Astrocyte (in vitro differentiated cells and primary cell): ENCODE data around the gene RAD51.

ENCODE experiments used
- CTCF ChIP-seq: IDR thresholded peaks from 2 replicates; pipeline ENCODE4 v1.5.1; 2011; ENCODE audit warnings: low read depth, mild to moderate bottlenecking, inconsistent platforms, low read length, moderate library complexity; ENCODE audit not compliant: insufficient read depth
- EZH2 ChIP-seq: IDR thresholded peaks from 2 replicates; pipeline ENCODE4 v1.6.1; 2012; ENCODE audit warnings: mild to moderate bottlenecking, low read length, inconsistent platforms; ENCODE audit not compliant: insufficient read depth

GRCh38 chr15:40766194-40766815 lies 71.3 kb downstream of the RAD51 start:
- TF ChIP-seq CTCF: no peak
- TF ChIP-seq EZH2: no peak
